HG03432 (cell line): ENCODE measurements around the gene NBPF1.
"Not testable (repeated sequence)": the region's sequence is repeated elsewhere in the genome, so short reads cannot be mapped to it uniquely, and the experiment has no call there.

Source experiments
- ATAC-seq: cut with Tn5 transposase; IDR thresholded peaks from one replicate; pipeline ENCODE4 v1.9.1; 2021; ENCODE audit warnings: mild to moderate bottlenecking, moderate library complexity; ENCODE audit not compliant: unreplicated experiment

NBPF1 gene

DNA sequence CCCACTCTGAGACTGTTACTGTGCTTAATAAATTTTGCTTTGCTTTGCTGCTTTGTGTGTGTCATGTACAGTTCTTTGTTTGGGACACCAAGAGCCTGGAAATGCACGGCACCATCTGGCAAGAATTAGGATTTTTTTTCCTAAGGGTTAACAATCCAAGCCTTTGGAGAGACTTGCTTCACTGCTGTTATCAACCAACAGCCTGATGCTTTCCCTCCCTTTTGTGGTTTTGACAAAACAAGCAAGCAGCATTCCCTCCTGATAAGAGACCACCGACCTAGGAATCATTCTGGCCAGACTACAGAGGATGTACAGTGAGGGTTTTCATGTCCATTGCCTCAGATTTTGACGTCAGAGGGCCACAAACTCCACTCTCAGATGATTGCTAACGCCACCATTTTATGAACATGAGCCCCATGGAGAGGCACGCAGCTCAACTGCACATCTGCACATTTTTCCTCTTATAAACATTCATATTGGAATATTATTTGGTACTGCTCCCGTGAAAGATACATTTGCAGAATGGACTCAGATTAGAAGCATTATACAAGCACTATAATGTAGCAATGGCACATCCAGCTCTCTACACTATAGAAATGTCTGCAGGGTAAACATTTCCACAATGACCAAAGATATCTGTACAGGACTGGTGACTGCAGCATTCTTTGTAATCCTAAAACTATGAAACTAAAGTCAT lies 94.0 kb downstream of the NBPF1 start:
- ATAC-seq: not testable (repeated sequence)

DNA sequence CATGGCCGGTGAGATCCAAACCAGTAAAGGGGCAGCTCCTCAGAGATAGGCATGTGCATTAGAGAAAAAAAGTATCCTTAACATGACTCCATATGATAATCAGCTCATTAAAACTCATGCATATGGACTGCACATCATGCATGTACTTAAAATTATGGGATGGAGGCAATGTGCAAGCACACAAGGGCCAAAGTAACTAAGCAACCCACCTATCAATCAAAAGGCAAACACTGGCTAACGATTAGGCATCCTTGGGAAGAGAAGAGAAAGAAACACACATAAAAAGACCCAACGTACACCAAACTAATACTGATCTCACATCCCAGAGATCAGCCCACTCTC lies 94.5 kb downstream of the NBPF1 start:
- ATAC-seq: not testable (repeated sequence)

DNA sequence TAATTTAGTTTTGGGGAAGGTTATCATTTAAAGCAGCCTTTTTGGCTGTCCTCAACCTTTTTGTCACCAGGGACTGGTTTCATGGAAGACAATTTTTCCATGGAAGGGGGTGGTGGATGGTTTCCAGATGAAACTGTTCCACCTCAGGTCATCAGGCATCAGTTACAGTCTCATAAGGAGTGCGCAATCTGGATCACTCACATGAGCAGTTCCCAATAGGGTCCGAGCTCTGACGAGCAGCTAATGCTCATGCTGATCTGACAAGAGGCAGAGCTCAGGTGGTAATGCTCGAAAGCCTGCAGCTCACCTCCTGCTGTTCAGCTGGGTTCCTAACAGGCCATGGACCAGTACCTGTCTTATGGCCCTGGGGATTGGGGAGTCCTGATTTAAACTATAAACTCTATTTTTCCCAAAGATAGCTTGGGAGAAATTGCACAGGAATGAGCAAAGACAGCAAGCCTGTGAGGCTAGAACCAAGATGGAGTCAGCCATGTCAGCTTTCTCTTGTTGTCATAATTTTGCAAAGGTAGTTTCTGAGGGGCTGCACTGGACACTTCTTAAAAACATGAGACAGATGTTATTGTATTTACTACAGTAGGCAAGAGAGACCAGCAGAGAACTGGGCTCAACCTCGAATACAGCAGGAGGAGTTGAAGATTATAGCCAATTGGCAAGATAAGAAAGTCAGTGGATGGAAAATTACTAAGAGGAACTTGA lies 96.5 kb downstream of the NBPF1 start:
- ATAC-seq: not testable (repeated sequence)

DNA sequence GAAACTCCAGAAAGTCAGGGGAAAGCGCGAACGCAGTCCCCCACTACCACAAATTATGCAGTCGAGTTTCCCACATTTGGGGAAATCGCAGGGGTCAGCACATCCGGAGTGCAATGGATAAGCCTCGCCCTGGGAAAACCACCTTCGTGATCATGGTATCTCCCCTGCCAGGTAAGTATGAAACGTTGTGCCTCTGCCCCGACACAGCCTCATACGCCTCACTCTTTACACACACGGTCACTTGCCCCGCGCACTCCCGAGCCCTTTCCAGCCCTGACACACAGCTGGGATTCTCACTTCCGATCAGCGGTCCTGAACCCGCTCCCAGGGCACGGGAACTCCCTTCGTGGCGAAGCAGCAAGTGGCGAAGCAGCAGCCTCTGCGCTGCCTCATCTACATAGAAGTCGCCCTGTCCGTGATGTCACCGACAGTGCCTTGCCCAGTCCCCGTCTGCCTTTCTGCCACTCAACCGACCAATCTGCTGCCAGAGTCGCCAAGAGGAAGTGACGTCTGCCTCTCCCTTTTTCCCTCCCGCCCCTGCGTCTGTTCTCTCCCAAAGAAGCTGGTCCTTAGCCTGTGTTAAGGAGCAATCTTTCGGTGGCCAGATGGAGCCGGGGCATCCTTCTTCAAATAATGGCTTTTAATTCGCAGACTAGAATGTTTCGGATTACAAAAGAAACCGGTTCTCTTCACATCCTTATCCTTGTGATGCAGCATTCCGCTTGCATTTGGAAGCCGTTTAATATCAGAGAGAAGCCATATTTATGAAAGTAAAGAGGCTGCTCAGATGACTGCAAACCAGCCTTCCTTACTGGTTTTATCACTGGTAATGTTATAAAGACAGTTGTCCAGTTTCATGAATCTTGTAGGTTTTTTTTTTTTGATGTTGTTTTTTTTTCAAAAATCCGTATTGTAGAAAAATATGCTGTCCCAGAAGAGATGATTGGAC lies 99.0 kb downstream of the NBPF1 start, which contains the start of gene RNU1-1:
Gene RNU1-1 (minus strand): TSS at position 179 of the 949 bp plus-strand sequence.
- not testable (repeated sequence) for ATAC-seq

DNA sequence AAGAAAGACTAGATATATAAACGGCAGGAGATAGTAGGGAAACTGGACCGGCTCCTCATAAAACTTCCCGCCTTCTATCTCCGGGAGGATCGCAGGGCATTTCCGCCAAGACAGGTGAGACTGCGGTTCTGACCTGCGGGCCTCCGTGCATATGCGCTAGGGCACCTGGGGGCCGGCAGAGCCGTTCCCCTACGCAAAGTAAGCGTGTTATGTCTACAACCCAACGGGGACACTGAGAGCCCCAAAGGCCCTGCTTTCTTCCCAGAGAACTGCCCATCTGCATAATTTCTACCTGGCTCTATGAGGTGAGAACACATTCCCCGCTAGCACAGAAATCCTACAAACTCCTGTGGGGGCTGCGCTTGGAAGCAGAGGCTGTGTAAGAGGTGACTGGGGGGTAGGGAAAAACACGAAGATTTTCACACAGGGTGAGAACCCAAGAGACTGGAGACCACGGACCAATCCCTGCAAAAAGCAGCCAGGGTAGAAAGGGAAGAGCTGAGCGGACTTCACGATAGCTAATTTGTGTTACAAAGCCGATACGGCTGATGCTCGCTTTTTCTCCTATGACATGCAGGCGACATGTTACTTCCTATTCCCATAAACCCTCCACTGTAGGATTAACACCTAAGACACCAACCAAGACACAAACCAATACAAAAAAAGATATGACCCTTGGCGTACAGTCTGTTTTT lies 99.8 kb downstream of the NBPF1 start:
- ATAC-seq: peak; percentile 88

DNA sequence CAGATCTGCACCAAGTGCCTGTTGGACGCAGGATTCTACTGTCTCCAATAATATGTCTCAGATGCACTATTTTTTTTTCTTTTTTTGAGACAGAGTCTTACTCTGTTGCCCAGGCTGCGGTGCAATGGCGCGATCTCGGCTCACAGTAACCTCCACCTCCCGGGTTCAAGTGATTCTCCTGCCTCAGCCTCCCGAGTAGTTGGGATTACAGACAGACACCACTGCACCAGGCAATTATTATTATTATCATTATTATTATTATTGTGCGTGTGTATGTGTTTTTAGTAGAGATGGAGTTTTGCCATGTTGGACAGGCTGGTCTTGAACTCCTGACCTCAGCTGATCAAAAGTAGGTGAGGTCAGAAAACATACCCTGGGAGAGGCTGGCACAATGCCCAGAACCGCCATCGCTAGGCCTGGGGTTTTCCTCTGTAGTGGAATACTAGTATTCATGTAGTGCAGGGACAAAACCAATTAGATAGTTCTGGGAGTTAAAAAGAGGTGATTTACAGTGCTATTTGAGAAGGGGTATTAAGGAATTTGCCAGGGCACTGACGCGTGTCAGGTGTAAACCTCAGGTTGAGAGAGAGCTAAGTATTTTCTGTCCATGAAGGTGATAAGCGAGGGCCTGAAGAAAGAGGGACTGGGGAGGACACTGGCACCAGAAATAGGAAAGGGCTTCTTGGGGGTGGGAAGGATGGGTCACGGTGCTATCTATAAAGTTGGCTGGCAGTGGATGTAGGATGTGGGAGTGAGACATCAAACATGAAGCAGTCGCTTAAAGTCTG lies 100.5 kb downstream of the NBPF1 start:
- not testable (repeated sequence) for ATAC-seq
